DOHH2 (cell line): ENCODE data around the gene CCDC28B.

Experiments
- EZH2phosphoT487 ChIP-seq: fragments of 200-600 bp; sonication (generic); IDR thresholded peaks from 2 replicates; pipeline ENCODE4 v1.6.1; 2017; ENCODE audit warnings: borderline replicate concordance, mild to moderate bottlenecking, antibody characterized with exemption, low read length, moderate library complexity, mixed read lengths
- TF ChIP-seq, protein P1 (sequence below): fragments of 200-600 bp; sonication (generic); IDR thresholded peaks from one replicate; pipeline ENCODE4 v1.5.1; 2014; ENCODE audit warnings: antibody characterized with exemption, mild to moderate bottlenecking, low read depth, low read length; ENCODE audit not compliant: poor library complexity, severe bottlenecking

DNA sequence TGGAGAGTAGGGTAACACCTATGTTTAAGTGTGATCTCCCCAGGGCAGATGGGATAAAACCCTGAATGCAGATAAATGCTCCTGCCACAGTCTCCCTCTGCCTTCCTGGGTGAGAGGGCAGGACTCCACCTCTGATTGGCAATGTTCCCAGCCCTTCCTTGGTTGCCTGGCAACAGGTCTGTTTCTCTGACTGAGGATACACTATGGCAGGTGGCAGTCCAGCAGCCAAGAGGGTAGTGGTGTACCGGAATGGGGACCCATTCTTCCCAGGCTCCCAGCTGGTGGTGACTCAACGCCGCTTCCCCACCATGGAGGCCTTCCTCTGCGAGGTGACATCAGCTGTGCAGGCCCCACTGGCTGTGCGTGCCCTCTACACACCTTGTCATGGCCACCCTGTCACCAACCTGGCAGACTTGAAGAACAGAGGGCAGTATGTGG, 8.5 kb downstream of the CCDC28B start, which contains the start of gene DCDC2B:
- TF ChIP-seq, protein P1, sequence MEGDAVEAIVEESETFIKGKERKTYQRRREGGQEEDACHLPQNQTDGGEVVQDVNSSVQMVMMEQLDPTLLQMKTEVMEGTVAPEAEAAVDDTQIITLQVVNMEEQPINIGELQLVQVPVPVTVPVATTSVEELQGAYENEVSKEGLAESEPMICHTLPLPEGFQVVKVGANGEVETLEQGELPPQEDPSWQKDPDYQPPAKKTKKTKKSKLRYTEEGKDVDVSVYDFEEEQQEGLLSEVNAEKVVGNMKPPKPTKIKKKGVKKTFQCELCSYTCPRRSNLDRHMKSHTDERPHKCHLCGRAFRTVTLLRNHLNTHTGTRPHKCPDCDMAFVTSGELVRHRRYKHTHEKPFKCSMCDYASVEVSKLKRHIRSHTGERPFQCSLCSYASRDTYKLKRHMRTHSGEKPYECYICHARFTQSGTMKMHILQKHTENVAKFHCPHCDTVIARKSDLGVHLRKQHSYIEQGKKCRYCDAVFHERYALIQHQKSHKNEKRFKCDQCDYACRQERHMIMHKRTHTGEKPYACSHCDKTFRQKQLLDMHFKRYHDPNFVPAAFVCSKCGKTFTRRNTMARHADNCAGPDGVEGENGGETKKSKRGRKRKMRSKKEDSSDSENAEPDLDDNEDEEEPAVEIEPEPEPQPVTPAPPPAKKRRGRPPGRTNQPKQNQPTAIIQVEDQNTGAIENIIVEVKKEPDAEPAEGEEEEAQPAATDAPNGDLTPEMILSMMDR = no peak
- TF ChIP-seq EZH2phosphoT487 = no peak
